ENCODE measurements around the gene A3GALT2.

The A3GALT2 gene

DNA sequence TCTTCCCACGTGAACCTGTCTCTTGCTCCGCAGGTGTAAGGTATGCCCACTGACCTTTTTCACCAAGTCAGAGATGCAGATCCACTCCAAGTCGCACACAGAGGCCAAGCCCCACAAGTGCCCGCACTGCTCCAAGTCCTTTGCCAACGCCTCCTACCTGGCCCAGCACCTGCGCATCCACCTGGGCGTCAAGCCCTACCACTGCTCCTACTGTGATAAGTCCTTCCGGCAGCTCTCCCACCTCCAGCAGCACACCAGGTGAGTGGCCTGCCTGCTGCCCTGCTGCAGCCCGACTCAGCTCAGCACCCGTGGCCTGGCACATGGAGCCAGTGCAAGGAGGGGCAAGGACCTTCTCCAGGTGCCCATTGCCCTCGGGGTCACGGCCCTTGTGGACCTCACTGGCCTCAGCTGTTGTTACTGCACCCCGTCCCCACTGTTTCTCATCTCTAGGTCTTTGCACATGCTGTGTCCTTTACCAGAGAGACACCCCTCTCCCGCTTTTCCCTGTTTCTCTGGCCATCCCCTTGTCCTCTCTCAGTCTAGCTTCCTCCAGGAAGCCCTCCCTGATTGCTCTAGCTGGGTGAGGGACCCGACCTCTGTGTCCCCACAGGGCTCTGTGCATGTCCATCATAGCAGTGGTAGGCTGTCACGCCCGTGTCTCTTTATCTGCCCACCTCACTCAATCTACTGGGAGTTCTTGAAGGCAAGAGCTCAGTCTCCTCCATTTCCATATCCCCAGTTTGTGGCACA, 39.2 kb downstream of the A3GALT2 start:
- H3K23ac ChIP-seq (ENCODE audit: low read length in 2 of 2): no peak overlapping the region
- no peaks in the 10 kb centered on the region for H3K4me1 ChIP-seq (ENCODE audit: control insufficient read depth, insufficient read depth, low read depth, low read length)
- H4K91ac ChIP-seq (ENCODE audit: low read length): no peak overlapping the region
- no peak overlapping the region for H2BK5ac ChIP-seq (ENCODE audit: low read depth, low read length, poor library complexity, severe bottlenecking)
- no peak overlapping the region for H3K18ac ChIP-seq (ENCODE audit: low read depth in 1 of 2, low read length in 2 of 2)
- no peaks in the 10 kb centered on the region for H3K9me3 ChIP-seq (ENCODE audit: control insufficient read depth, low read length)
- H3K4me3 ChIP-seq (ENCODE audit: insufficient read depth in 1 of 2, low read depth in 1 of 2, low read length in 2 of 2): no peak overlapping the region
- H3K79me1 ChIP-seq (replicated peaks; ENCODE audit: low read length, poor library complexity, severe bottlenecking): peaks cover 29% of the 10 kb centered on the region
- H4K8ac ChIP-seq (ENCODE audit: low read length): peak overlapping the region; percentile 42
- no peaks in the 10 kb centered on the region for H3K27me3 ChIP-seq (ENCODE audit: control insufficient read depth in 1 of 2, insufficient read depth in 1 of 2, low read length in 2 of 2)
- peaks cover 46 to 60% of the 10 kb centered on the region in 2 experiments for H3K36me3 ChIP-seq (ENCODE audit: control insufficient read depth in 1 of 2, insufficient read depth in 2 of 2, low read depth in 1 of 2, low read length in 2 of 2)
- H3K14ac ChIP-seq (ENCODE audit: low read length in 2 of 2): no peak overlapping the region
- no peak overlapping the region for H3K4ac ChIP-seq (ENCODE audit: low read depth in 1 of 2, low read length in 2 of 2)
- no peak overlapping the region for H2AK5ac ChIP-seq (ENCODE audit: low read length, severe bottlenecking)
- no peak overlapping the region for H2BK12ac ChIP-seq (ENCODE audit: low read length in 2 of 2)
- no peak overlapping the region for H2BK120ac ChIP-seq (ENCODE audit: low read depth, low read length)
- H3K9ac ChIP-seq (ENCODE audit: low read length): no peak overlapping the region
- H3K27ac ChIP-seq (ENCODE audit: low read length, poor library complexity, severe bottlenecking): no peak overlapping the region
- no peak overlapping the region for H2AFZ ChIP-seq (ENCODE audit: low read depth, low read length)
- DNase-seq: no peak
- no peak overlapping the region for H2BK15ac ChIP-seq (ENCODE audit: low read depth, poor library complexity, severe bottlenecking)
- no peak overlapping the region for H3K4me2 ChIP-seq (ENCODE audit: low read length, poor library complexity, severe bottlenecking)
- WGBS: 97% methylated on average over 17 of the region's 17 CpGs

GRCh38 chr1:33280091-33280661, 40.7 kb downstream of the A3GALT2 start:
- H3K4ac ChIP-seq (ENCODE audit: low read depth in 1 of 2, low read length in 2 of 2): no peak overlapping the region
- no peak overlapping the region for H2BK12ac ChIP-seq (ENCODE audit: low read length in 2 of 2)
- no peak overlapping the region for H2AK5ac ChIP-seq (ENCODE audit: low read length, severe bottlenecking)
- H4K91ac ChIP-seq (ENCODE audit: low read length): no peak overlapping the region
- no peak overlapping the region for H3K4me2 ChIP-seq (ENCODE audit: low read length, poor library complexity, severe bottlenecking)
- H2BK120ac ChIP-seq (ENCODE audit: low read depth, low read length): no peak overlapping the region
- peaks cover 59 to 61% of the 10 kb centered on the region in 2 experiments for H3K36me3 ChIP-seq (ENCODE audit: control insufficient read depth in 1 of 2, insufficient read depth in 2 of 2, low read depth in 1 of 2, low read length in 2 of 2)
- no peak for DNase-seq
- peaks cover 41% of the 10 kb centered on the region for H3K79me1 ChIP-seq (replicated peaks; ENCODE audit: low read length, poor library complexity, severe bottlenecking)
- no peak overlapping the region for H3K23ac ChIP-seq (ENCODE audit: low read length in 2 of 2)
- no peak overlapping the region for H3K18ac ChIP-seq (ENCODE audit: low read depth in 1 of 2, low read length in 2 of 2)
- H3K9me3 ChIP-seq (ENCODE audit: control insufficient read depth, low read length): no peaks in the 10 kb centered on the region
- no peak overlapping the region for H3K27ac ChIP-seq (ENCODE audit: low read length, poor library complexity, severe bottlenecking)
- H3K14ac ChIP-seq (ENCODE audit: low read length in 2 of 2): no peak overlapping the region
- H4K8ac ChIP-seq (ENCODE audit: low read length): no peak overlapping the region
- H3K4me1 ChIP-seq (ENCODE audit: control insufficient read depth, insufficient read depth, low read depth, low read length): peaks cover 4% of the 10 kb centered on the region
- H2BK5ac ChIP-seq (ENCODE audit: low read depth, low read length, poor library complexity, severe bottlenecking): no peak overlapping the region
- H3K9ac ChIP-seq (ENCODE audit: low read length): no peak overlapping the region
- no peak overlapping the region for H2BK15ac ChIP-seq (ENCODE audit: low read depth, poor library complexity, severe bottlenecking)
- 99% methylated on average over 28 of the region's 29 CpGs for WGBS
- no peak overlapping the region for H3K4me3 ChIP-seq (ENCODE audit: insufficient read depth in 1 of 2, low read depth in 1 of 2, low read length in 2 of 2)
- no peaks in the 10 kb centered on the region for H3K27me3 ChIP-seq (ENCODE audit: control insufficient read depth in 1 of 2, insufficient read depth in 1 of 2, low read length in 2 of 2)
- no peak overlapping the region for H2AFZ ChIP-seq (ENCODE audit: low read depth, low read length)

GRCh38 chr1:33277488-33278084, 43.3 kb downstream of the A3GALT2 start:
- Histone ChIP-seq H3K27ac (ENCODE audit: low read length, poor library complexity, severe bottlenecking) (no peak overlapping the region), H2AFZ (ENCODE audit: low read depth, low read length) (no peak overlapping the region), H4K8ac (ENCODE audit: low read length) (no peak overlapping the region), H3K79me1 (replicated peaks; ENCODE audit: low read length, poor library complexity, severe bottlenecking) (peaks cover 54% of the 10 kb centered on the region), H3K9ac (ENCODE audit: low read length) (no peak overlapping the region), H2BK120ac (ENCODE audit: low read depth, low read length) (no peak overlapping the region), H3K14ac (ENCODE audit: low read length in 2 of 2) (no peak overlapping the region), H3K23ac (ENCODE audit: low read length in 2 of 2) (no peak overlapping the region), H2BK5ac (ENCODE audit: low read depth, low read length, poor library complexity, severe bottlenecking) (no peak overlapping the region), H3K4me3 (ENCODE audit: insufficient read depth in 1 of 2, low read depth in 1 of 2, low read length in 2 of 2) (no peak overlapping the region), H3K36me3 (ENCODE audit: control insufficient read depth in 1 of 2, insufficient read depth in 2 of 2, low read depth in 1 of 2, low read length in 2 of 2) (peaks cover 46 to 63% of the 10 kb centered on the region in 2 experiments), H2BK12ac (ENCODE audit: low read length in 2 of 2) (no peak overlapping the region), H3K27me3 (ENCODE audit: control insufficient read depth in 1 of 2, insufficient read depth in 1 of 2, low read length in 2 of 2) (no peaks in the 10 kb centered on the region), H3K18ac (ENCODE audit: low read depth in 1 of 2, low read length in 2 of 2) (no peak overlapping the region), H3K4me2 (ENCODE audit: low read length, poor library complexity, severe bottlenecking) (no peak overlapping the region), H3K4ac (ENCODE audit: low read depth in 1 of 2, low read length in 2 of 2) (no peak overlapping the region), H2AK5ac (ENCODE audit: low read length, severe bottlenecking) (no peak overlapping the region), H4K91ac (ENCODE audit: low read length) (no peak overlapping the region), H3K9me3 (ENCODE audit: control insufficient read depth, low read length) (no peaks in the 10 kb centered on the region), H2BK15ac (ENCODE audit: low read depth, poor library complexity, severe bottlenecking) (no peak overlapping the region), H3K4me1 (ENCODE audit: control insufficient read depth, insufficient read depth, low read depth, low read length) (peaks cover 8% of the 10 kb centered on the region)
- WGBS: 92% methylated on average over 10 of the region's 11 CpGs
- DNase-seq: no peak

DNA sequence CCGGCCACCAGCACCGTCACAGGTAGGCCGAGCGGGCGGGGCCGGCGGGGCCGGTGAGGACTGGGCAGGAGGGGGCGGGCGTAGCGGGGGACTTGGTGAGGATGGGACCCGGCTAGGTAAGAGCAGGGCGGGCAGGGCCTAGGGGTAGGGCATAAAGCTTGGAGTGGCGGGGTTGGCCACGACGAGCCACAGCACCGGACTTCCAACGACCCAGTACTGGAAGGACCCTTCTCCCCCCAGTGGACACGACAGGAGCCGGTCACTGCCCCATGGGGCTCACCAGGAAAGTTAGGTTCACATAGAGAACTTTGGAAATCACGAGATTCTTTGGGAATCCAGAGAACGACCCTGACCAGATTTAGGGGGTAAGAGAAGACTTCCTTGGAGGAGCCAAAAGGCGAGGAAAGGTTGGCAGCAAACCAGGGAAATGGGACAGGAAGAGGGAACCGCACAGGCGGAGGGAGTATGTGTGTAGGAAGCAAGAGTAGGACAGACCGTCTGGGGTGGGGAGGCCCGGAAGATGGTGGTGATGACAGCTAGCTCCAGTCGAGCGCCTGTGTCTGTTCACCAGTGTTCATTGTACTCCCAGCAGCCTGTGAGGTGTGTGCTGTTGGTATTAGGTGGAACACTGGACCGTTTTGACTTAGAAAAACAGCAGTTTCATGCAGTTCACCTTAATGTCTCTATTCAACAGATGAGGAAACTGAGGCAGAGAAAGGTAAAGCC, 44.2 kb downstream of the A3GALT2 start:
- Histone ChIP-seq H3K27ac (ENCODE audit: low read length, poor library complexity, severe bottlenecking) (no peak overlapping the region), H3K27me3 (ENCODE audit: control insufficient read depth in 1 of 2, insufficient read depth in 1 of 2, low read length in 2 of 2) (no peaks in the 10 kb centered on the region), H4K8ac (ENCODE audit: low read length) (no peak overlapping the region), H3K4me2 (ENCODE audit: low read length, poor library complexity, severe bottlenecking) (no peak overlapping the region), H3K9me3 (ENCODE audit: control insufficient read depth, low read length) (no peaks in the 10 kb centered on the region), H2BK120ac (ENCODE audit: low read depth, low read length) (no peak overlapping the region), H3K18ac (ENCODE audit: low read depth in 1 of 2, low read length in 2 of 2) (no peak overlapping the region), H2BK12ac (ENCODE audit: low read length in 2 of 2) (no peak overlapping the region), H3K9ac (ENCODE audit: low read length) (no peak overlapping the region), H2AK5ac (ENCODE audit: low read length, severe bottlenecking) (no peak overlapping the region), H3K23ac (ENCODE audit: low read length in 2 of 2) (no peak overlapping the region), H3K4ac (ENCODE audit: low read depth in 1 of 2, low read length in 2 of 2) (no peak overlapping the region), H2AFZ (ENCODE audit: low read depth, low read length) (no peak overlapping the region), H4K91ac (ENCODE audit: low read length) (no peak overlapping the region), H3K4me3 (ENCODE audit: insufficient read depth in 1 of 2, low read depth in 1 of 2, low read length in 2 of 2) (no peak overlapping the region), H2BK15ac (ENCODE audit: low read depth, poor library complexity, severe bottlenecking) (no peak overlapping the region), H2BK5ac (ENCODE audit: low read depth, low read length, poor library complexity, severe bottlenecking) (no peak overlapping the region), H3K79me1 (replicated peaks; ENCODE audit: low read length, poor library complexity, severe bottlenecking) (peaks cover 56% of the 10 kb centered on the region), H3K36me3 (ENCODE audit: control insufficient read depth in 1 of 2, insufficient read depth in 2 of 2, low read depth in 1 of 2, low read length in 2 of 2) (peaks cover 38 to 62% of the 10 kb centered on the region in 2 experiments), H3K14ac (ENCODE audit: low read length in 2 of 2) (no peak overlapping the region), H3K4me1 (ENCODE audit: control insufficient read depth, insufficient read depth, low read depth, low read length) (peaks cover 10% of the 10 kb centered on the region)
- no peak for DNase-seq
- 96% methylated on average over 28 of the region's 30 CpGs for WGBS

Data from mesenchymal stem cell (in vitro differentiated cells and primary cell).